HL-60/S4 treated with retinoic acid at 250 ng/mL for 4 days and 3 days (cell line): Measurements from ENCODE around the gene DDAH1.

Experiments used
- in situ Hi-C: fragments of 300-500 bp; cut with MboI; formaldehyde crosslinking; loops from 2 replicates; pipeline ENCODE4 v1.7.0; 2022; ENCODE audit warnings: low sequenced_read_pairs

DDAH1 gene

GRCh38 chr1:85311818-85312217 is 153.1 kb downstream of the DDAH1 start:
- in situ Hi-C loops = no loop called here

GRCh38 chr1:85308833-85309350 is 156.1 kb downstream of the DDAH1 start:
- in situ Hi-C loops = no loop called here

GRCh38 chr1:85307987-85308832 is 156.7 kb downstream of the DDAH1 start:
- in situ Hi-C loops = no loop called here

- in situ Hi-C loops = no loop called here
Observed at GRCh38 chr1:85306236-85306635, 158.7 kb downstream of the DDAH1 start.

GRCh38 chr1:85303440-85304162 is 161.4 kb downstream of the DDAH1 start:
- in situ Hi-C loops = no loop called here

DNA sequence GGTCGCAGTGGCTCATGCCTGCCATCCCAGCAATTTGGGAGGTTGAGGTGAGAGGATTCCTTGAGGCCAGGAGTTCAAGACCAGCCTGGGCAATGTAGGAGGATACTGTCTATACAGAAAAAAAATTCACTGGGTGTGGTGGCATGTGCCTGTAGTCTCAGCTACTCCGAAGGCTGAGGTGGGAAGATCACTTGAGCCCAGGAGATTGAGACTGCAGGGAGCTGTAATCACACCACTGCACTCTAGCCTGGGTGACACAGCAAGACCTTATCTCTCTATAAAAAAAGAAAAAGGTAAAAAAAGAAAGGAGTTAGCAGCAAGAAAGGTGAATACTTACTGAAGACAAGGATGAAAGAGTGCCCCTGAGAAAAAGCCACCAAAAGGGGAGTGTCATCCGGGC is 164.8 kb downstream of the DDAH1 start:
- in situ Hi-C loops = no loop called here

- in situ Hi-C loops = no loop called here
Observed at GRCh38 chr1:85297855-85298629, 166.9 kb downstream of the DDAH1 start.

- in situ Hi-C loops = no loop called here
Observed at GRCh38 chr1:85297538-85297854, 167.5 kb downstream of the DDAH1 start.

- in situ Hi-C loops = no loop called here
Observed at GRCh38 chr1:85296980-85297379, 168.0 kb downstream of the DDAH1 start.

DNA sequence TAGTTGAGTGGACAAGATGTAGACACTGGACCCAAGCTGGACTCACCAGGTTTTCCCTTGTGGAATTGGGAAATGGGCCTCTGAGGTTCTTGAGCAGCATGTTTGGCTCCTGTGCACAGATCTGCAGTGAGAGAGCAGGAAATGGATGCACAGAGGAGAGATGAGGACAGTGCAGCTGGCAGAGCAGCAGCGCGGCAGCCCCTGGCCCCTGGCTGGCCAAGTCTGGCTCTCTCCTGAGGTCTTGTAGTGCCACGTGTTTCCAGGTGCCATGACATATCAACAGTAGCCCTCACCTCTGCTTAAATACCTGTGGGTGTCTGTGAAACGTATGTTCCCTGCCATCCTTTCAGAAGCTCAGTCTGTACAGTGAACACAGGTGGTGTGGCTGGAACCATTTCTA is 169.3 kb downstream of the DDAH1 start:
- in situ Hi-C loops = no loop called here

- in situ Hi-C loops = no loop called here
Observed at GRCh38 chr1:85295006-85295431, 169.9 kb downstream of the DDAH1 start.

GRCh38 chr1:85290826-85291225 is 174.1 kb downstream of the DDAH1 start:
- in situ Hi-C loops = no loop called here

GRCh38 chr1:85289848-85290335 is 175.1 kb downstream of the DDAH1 start:
- in situ Hi-C loops = no loop called here

- in situ Hi-C loops = no loop called here
Observed at GRCh38 chr1:85289207-85289847, 175.6 kb downstream of the DDAH1 start.

GRCh38 chr1:85284202-85284601 is 180.8 kb downstream of the DDAH1 start:
- in situ Hi-C loops = no loop called here

- in situ Hi-C loops = no loop called here
Observed at GRCh38 chr1:85283475-85284199, 181.3 kb downstream of the DDAH1 start.

- in situ Hi-C loops = no loop called here
Observed at GRCh38 chr1:85282424-85282823, 182.5 kb downstream of the DDAH1 start.

DNA sequence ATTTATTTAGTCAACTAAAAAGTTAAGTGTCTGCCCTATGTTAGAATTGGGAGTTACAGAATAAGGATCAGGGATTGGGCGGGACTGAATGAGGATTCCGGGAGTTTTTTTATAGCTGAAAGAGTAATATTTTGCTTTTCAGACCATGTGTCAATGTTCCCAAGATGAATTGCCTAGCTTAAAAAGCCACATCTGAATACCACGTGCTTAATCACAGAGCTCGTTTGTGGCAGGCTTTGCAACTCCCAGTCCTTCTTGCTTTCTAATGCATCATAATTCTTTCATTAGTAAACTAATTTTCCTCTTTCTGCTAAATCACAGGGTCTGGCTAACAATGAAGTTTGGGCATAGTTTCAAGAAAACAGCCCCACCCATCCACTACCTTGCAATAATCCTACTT is 184.3 kb downstream of the DDAH1 start:
- in situ Hi-C loops = no loop called here

- in situ Hi-C loops = no loop called here
Observed at GRCh38 chr1:85279458-85280080, 185.4 kb downstream of the DDAH1 start.
